Activated T-cell treated with anti-CD3 and anti-CD28 coated beads, Interleukin-2, amount 50 U/mL, for 24 hours (primary cell): Measurements from ENCODE around the gene C6orf62.
"Not testable (repeated sequence)": the region's sequence is repeated elsewhere in the genome, so short reads cannot be mapped to it uniquely, and the experiment has no call there.

Source experiments
- DNase-seq: peaks from one replicate; pipeline ENCODE4 v3.0.0-alpha.2; 2020
- H3K27ac Mint-ChIP-seq: 2 replicates; pipeline ENCODE4 v1.8.0; 2020; ENCODE audit warnings: mild to moderate bottlenecking, mixed read lengths
- H3K27me3 Mint-ChIP-seq: 2 replicates; pipeline ENCODE4 v1.8.0; 2020; ENCODE audit warnings: mixed read lengths
- H3K36me3 Mint-ChIP-seq: 2 replicates; pipeline ENCODE4 v1.8.0; 2020; ENCODE audit warnings: low read depth, mixed read lengths
- H3K4me1 Mint-ChIP-seq: 2 replicates; pipeline ENCODE4 v1.8.0; 2020; ENCODE audit warnings: low read depth, mixed read lengths
- H3K4me3 Mint-ChIP-seq: 2 replicates; pipeline ENCODE4 v1.8.0; 2020; ENCODE audit warnings: mild to moderate bottlenecking, moderate library complexity, mixed read lengths
- H3K9me3 Mint-ChIP-seq: 2 replicates; pipeline ENCODE4 v1.8.0; 2020; ENCODE audit warnings: mixed read lengths

Gene C6orf62

GRCh38 chr6:24672620-24673182 is 46.3 kb downstream of the C6orf62 start:
- Mint-ChIP-seq H3K4me3 (no peak overlapping the region), H3K9me3 (peaks cover 19% of the 10 kb centered on the region)
- no peak for DNase-seq

GRCh38 chr6:24671077-24671476 is 47.9 kb downstream of the C6orf62 start:
- not testable (repeated sequence) for DNase-seq, H3K27me3 Mint-ChIP-seq, H3K4me3 Mint-ChIP-seq, H3K27ac Mint-ChIP-seq
- H3K4me1 Mint-ChIP-seq, result peaks cover 20% of the 10 kb centered on the region
- peaks cover 63% of the 10 kb centered on the region for H3K36me3 Mint-ChIP-seq
- peaks cover 19% of the 10 kb centered on the region for H3K9me3 Mint-ChIP-seq

More at GRCh38 chr6:24672620-24673182, 46.3 kb downstream of the C6orf62 start:
- Mint-ChIP-seq H3K36me3 (peaks cover 48% of the 10 kb centered on the region), H3K27ac (no peak overlapping the region), H3K4me1 (peaks cover 11% of the 10 kb centered on the region), H3K27me3 (no peaks in the 10 kb centered on the region)

- Mint-ChIP-seq H3K9me3 (peaks cover 19% of the 10 kb centered on the region), H3K4me1 (peaks cover 24% of the 10 kb centered on the region), H3K36me3 (peaks cover 67% of the 10 kb centered on the region)
- not testable (repeated sequence) for H3K27ac Mint-ChIP-seq, H3K27me3 Mint-ChIP-seq, DNase-seq, H3K4me3 Mint-ChIP-seq
Observed at GRCh38 chr6:24670492-24670891, 48.5 kb downstream of the C6orf62 start.

- Mint-ChIP-seq H3K9me3 (peaks cover 19% of the 10 kb centered on the region), H3K27ac (no peak overlapping the region), H3K36me3 (peaks cover 72% of the 10 kb centered on the region), H3K27me3 (no peaks in the 10 kb centered on the region), H3K4me3 (peak overlapping the region; percentile 4), H3K4me1 (peaks cover 38% of the 10 kb centered on the region)
- no peak for DNase-seq
Observed at GRCh38 chr6:24668997-24669361, 50.0 kb downstream of the C6orf62 start.

- H3K4me3 Mint-ChIP-seq, result peak overlapping the region; percentile 96
- H3K4me1 Mint-ChIP-seq, result peaks cover 45% of the 10 kb centered on the region
- DNase-seq, H3K27ac Mint-ChIP-seq, H3K27me3 Mint-ChIP-seq: not testable (repeated sequence)
- peaks cover 75% of the 10 kb centered on the region for H3K36me3 Mint-ChIP-seq
- H3K9me3 Mint-ChIP-seq, result peaks cover 17% of the 10 kb centered on the region
Observed at GRCh38 chr6:24668066-24668996, 50.6 kb downstream of the C6orf62 start.

GRCh38 chr6:24667378-24667803 is 51.6 kb downstream of the C6orf62 start:
- H3K27ac Mint-ChIP-seq, result peak overlapping the region; percentile 99
- H3K4me1 Mint-ChIP-seq, result peaks cover 50% of the 10 kb centered on the region
- no peaks in the 10 kb centered on the region for H3K27me3 Mint-ChIP-seq
- peak overlapping the region; percentile 96 for H3K4me3 Mint-ChIP-seq
- DNase-seq, result no peak
- H3K36me3 Mint-ChIP-seq, result peaks cover 79% of the 10 kb centered on the region
- peaks cover 12% of the 10 kb centered on the region for H3K9me3 Mint-ChIP-seq

GRCh38 chr6:24666641-24667377 is 52.1 kb downstream of the C6orf62 start, which contains the start of the genes ACOT13 and TDP2:
Gene ACOT13 (plus strand): TSS chr6:24667077. CDS start chr6:24667264, 187 bp downstream.
Gene TDP2 (minus strand): TSS chr6:24666899. CDS start chr6:24666862, 37 bp downstream.
- Mint-ChIP-seq H3K36me3 (peaks cover 85% of the 10 kb centered on the region), H3K27ac (peak within 1 kb of the TSS; percentile 99), H3K4me3 (peak within 1 kb of the TSS; percentile 96), H3K27me3 (no peaks in the 10 kb centered on the region), H3K9me3 (peaks cover 12% of the 10 kb centered on the region), H3K4me1 (peaks cover 52% of the 10 kb centered on the region)
- DNase-seq, result peak; percentile 96

GRCh38 chr6:24666097-24666640 is 52.8 kb downstream of the C6orf62 start:
- H3K36me3 Mint-ChIP-seq, result peaks cover 87% of the 10 kb centered on the region
- peak overlapping the region; percentile 96 for H3K4me3 Mint-ChIP-seq
- H3K27ac Mint-ChIP-seq, result peak overlapping the region; percentile 99
- DNase-seq, result no peak
- H3K27me3 Mint-ChIP-seq, result no peaks in the 10 kb centered on the region
- H3K9me3 Mint-ChIP-seq, result peaks cover 10% of the 10 kb centered on the region
- peaks cover 59% of the 10 kb centered on the region for H3K4me1 Mint-ChIP-seq

- Mint-ChIP-seq H3K9me3 (no peaks in the 10 kb centered on the region), H3K4me1 (peaks cover 67% of the 10 kb centered on the region), H3K4me3 (peak overlapping the region; percentile 96), H3K27ac (peak overlapping the region; percentile 99), H3K36me3 (peaks cover 83% of the 10 kb centered on the region), H3K27me3 (no peaks in the 10 kb centered on the region)
- no peak for DNase-seq
Observed at GRCh38 chr6:24664046-24664987, 54.6 kb downstream of the C6orf62 start.

- Mint-ChIP-seq H3K4me3 (no peak overlapping the region), H3K4me1 (peaks cover 65% of the 10 kb centered on the region), H3K9me3 (no peaks in the 10 kb centered on the region), H3K27me3 (no peaks in the 10 kb centered on the region), H3K36me3 (peaks cover 89% of the 10 kb centered on the region), H3K27ac (peak overlapping the region; percentile 32)
- DNase-seq, result no peak
Observed at GRCh38 chr6:24663189-24663588, 55.8 kb downstream of the C6orf62 start.

GRCh38 chr6:24662236-24662635 is 56.7 kb downstream of the C6orf62 start:
- Mint-ChIP-seq H3K27me3 (no peaks in the 10 kb centered on the region), H3K36me3 (peaks cover 93% of the 10 kb centered on the region), H3K9me3 (no peaks in the 10 kb centered on the region), H3K4me1 (peaks cover 63% of the 10 kb centered on the region), H3K4me3 (no peak overlapping the region), H3K27ac (no peak overlapping the region)
- no peak for DNase-seq

- peak overlapping the region; percentile 20 for H3K27ac Mint-ChIP-seq
- H3K36me3 Mint-ChIP-seq, result peaks cover 93% of the 10 kb centered on the region
- not testable (repeated sequence) for H3K9me3 Mint-ChIP-seq, H3K27me3 Mint-ChIP-seq, H3K4me3 Mint-ChIP-seq, DNase-seq
- H3K4me1 Mint-ChIP-seq, result peaks cover 63% of the 10 kb centered on the region
Observed at GRCh38 chr6:24661759-24662158, 57.2 kb downstream of the C6orf62 start.

GRCh38 chr6:24660105-24660504 is 58.8 kb downstream of the C6orf62 start:
- Mint-ChIP-seq H3K36me3 (peaks cover 92% of the 10 kb centered on the region), H3K27ac (no peak overlapping the region), H3K9me3 (no peaks in the 10 kb centered on the region), H3K4me1 (peaks cover 67% of the 10 kb centered on the region), H3K27me3 (no peaks in the 10 kb centered on the region), H3K4me3 (no peak overlapping the region)
- DNase-seq, result no peak
